Kidney (tissue), 14 donors: ENCODE data around the gene OGDH. TPM values are rescaled to one million over a fixed set of nuclear protein-coding genes. Genes with fewer than 3 reads are reported as not detected.
A peak's percentile ranks its signal among the peaks of the same experiment; 100 is the strongest.

Source experiments
- DNase-seq, 5 donors: peaks; one replicate each; pipeline ENCODE4 v3.0.0-alpha.2; 2013 to 2020
- FAIRE-seq: peaks from 2 replicates; lab custom pipeline; 2012; peaks lifted over from hg19 to GRCh38; lab: Jason Lieb, UNC
- H3K27ac ChIP-seq, 2 donors: one replicate each; pipeline ENCODE4 v1.7.0; 2013; ENCODE audit warnings: low read depth in 2 of 2, low read length in 2 of 2, inconsistent platforms in 1 of 2
- H3K27me3 ChIP-seq: one replicate; pipeline ENCODE4 v1.7.1; 2013; ENCODE audit warnings: low read length, inconsistent platforms; ENCODE audit not compliant: control insufficient read depth, insufficient read depth
- H3K36me3 ChIP-seq, 3 donors: one replicate each; pipeline versions ENCODE4 v1.7.0 to v1.7.1; 2013; ENCODE audit warnings: low read length in 3 of 3, control low read depth in 1 of 3, inconsistent platforms in 1 of 3; ENCODE audit not compliant: insufficient read depth in 3 of 3, control insufficient read depth in 2 of 3
- H3K4me1 ChIP-seq, 3 donors: one replicate each; pipeline versions ENCODE4 v1.7.0 to v1.7.1; 2013; ENCODE audit warnings: low read length in 3 of 3, inconsistent platforms in 1 of 3, low read depth in 1 of 3; ENCODE audit not compliant: control insufficient read depth in 2 of 3, insufficient read depth in 2 of 3
- H3K4me3 ChIP-seq, 3 donors: one replicate each; pipeline versions ENCODE4 v1.7.0 to v1.8.1; 2013; ENCODE audit warnings: low read length in 3 of 3, control low read depth in 1 of 3, inconsistent platforms in 1 of 3
- H3K9ac ChIP-seq, 3 donors: one replicate each; pipeline versions ENCODE4 v1.7.0 to v1.7.1; 2013; ENCODE audit warnings: low read length in 3 of 3, control low read depth in 1 of 3, inconsistent platforms in 1 of 3
- H3K9me3 ChIP-seq, 3 donors: one replicate each; pipeline versions ENCODE4 v1.7.0 to v1.7.1; 2013; ENCODE audit warnings: low read length in 3 of 3, control low read depth in 1 of 3, inconsistent platforms in 1 of 3; ENCODE audit not compliant: control insufficient read depth in 2 of 3, insufficient read depth in 1 of 3
- intact Hi-C: fragments of 100-400 bp; cut with DNase I; formaldehyde crosslinking; loops from one replicate; pipeline ENCODE4 v1.11.1; 2022
- polyA plus RNA-seq: library from polyadenylated mRNA; stranded (reverse); fragments of 350-450 nt; fragmentation: Illumina TruSeq; extraction: RNeasy Lipid Tissue Mini Kit (QIAGEN cat#74804); gene quantifications from one replicate; pipeline ENCODE4 v1.2.3, GENCODE V29; 2014; ENCODE audit warnings: low read depth, low replicate concordance; ENCODE audit not compliant: insufficient read depth
- total RNA-seq: library from RNA; stranded (reverse); fragmentation: NEBNext Ultra II Directional; extraction: Animal tissue kit (Norgen Biotek cat#: 25700); gene quantifications from one replicate; pipeline ENCODE4 v1.2.1, GENCODE V29; 2021
- TF ChIP-seq, protein P1 (sequence below): IDR thresholded peaks from 3 replicates; pipeline ENCODE4 v1.5.1; 2012; ENCODE audit warnings: mild to moderate bottlenecking, moderate library complexity, borderline replicate concordance; ENCODE audit not compliant: insufficient read depth; ENCODE audit errors: extremely low read depth
- donor health status: control.
- donor health status: control.
- donor health status: control.
- donor health status: control.
- donor health status: control.
- donor health status: DM: yes; HTN: yes; CAD: no.
- donor health status: Normal renal cell carcinoma (clear cell type).

OGDH gene
- total and polyA plus RNA-seq, 2 donors from 2014 or later = 108 to 132 TPM

DNA sequence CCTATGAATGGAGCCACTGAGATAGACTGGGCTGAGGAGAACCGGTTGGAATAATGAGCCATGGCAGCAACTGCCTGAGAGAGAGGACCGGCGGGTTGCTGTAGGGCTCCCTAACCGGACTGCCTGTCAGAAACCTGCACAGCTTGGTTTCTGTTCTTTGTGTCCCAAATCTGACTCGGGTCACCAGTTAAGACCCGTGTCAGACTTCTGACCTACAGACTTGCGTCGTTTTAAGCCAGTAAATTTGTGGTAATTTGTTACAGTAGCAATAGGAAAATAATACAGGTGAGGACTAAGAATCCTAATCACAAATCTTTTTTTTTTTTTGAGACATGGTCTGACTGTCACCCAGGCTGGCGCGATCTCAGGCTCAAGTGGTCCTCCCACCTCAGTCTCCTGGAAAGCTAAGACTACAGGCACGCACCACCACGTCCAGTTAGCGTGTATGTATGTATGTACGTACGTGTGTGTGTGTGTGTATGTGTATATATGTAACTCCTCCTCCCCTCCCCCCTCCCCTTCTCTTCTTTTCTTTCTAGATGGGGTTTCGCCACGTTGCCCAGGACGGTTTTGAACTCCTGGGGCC, 32.0 kb upstream of the OGDH start:
- Histone ChIP-seq H3K9me3 (no peaks in the 10 kb centered on the region), H3K9ac (peak overlapping the region; percentile 13 to 88 (median 34)), H3K27me3 (no peaks in the 10 kb centered on the region), H3K27ac (peak overlapping the region; percentile 47 to 88), H3K36me3 (peaks cover 24 to 52% (median 38%) of the 10 kb centered on the region in 3 donors), H3K4me3 (peak overlapping the region; percentile 87 to 95 (median 90)), H3K4me1 (peaks cover 3 to 24% (median 20%) of the 10 kb centered on the region in 3 donors)
- DNase-seq (no peak), FAIRE-seq (no peak)
- intact Hi-C loops = no loop called here
- TF ChIP-seq, protein P1, sequence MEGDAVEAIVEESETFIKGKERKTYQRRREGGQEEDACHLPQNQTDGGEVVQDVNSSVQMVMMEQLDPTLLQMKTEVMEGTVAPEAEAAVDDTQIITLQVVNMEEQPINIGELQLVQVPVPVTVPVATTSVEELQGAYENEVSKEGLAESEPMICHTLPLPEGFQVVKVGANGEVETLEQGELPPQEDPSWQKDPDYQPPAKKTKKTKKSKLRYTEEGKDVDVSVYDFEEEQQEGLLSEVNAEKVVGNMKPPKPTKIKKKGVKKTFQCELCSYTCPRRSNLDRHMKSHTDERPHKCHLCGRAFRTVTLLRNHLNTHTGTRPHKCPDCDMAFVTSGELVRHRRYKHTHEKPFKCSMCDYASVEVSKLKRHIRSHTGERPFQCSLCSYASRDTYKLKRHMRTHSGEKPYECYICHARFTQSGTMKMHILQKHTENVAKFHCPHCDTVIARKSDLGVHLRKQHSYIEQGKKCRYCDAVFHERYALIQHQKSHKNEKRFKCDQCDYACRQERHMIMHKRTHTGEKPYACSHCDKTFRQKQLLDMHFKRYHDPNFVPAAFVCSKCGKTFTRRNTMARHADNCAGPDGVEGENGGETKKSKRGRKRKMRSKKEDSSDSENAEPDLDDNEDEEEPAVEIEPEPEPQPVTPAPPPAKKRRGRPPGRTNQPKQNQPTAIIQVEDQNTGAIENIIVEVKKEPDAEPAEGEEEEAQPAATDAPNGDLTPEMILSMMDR = no peak

DNA sequence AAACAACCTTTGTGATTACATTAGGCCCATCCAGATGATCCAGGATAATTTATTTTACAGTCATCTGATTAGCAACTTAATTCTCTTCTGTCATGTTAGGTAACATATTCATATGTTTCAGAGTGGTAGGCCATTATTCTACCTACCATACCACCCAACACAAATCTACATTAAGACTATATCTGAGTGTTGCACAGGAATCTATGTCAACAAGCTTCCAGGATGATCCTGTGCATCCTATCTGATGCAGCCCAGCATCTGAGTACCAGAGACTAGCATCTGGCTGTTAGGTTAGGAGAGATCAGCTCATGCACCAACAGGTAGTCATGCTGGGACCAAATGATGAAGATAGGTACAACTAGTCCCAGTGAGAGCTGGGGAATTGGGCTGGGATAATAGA, 31.4 kb upstream of the OGDH start:
- FAIRE-seq (no peak), DNase-seq (no peak)
- Histone ChIP-seq H3K9me3 (no peaks in the 10 kb centered on the region), H3K36me3 (peaks cover 21 to 52% (median 36%) of the 10 kb centered on the region in 3 donors), H3K9ac (peak overlapping the region in 1 of 3 donors; percentile 88), H3K27ac (peak overlapping the region in 1 of 2 donors; percentile 8), H3K4me3 (peak overlapping the region in 1 of 3 donors; percentile 95), H3K4me1 (peaks cover 3 to 27% (median 25%) of the 10 kb centered on the region in 3 donors), H3K27me3 (no peaks in the 10 kb centered on the region)
- intact Hi-C loops = no loop called here
- TF ChIP-seq, protein P1 = no peak

DNA sequence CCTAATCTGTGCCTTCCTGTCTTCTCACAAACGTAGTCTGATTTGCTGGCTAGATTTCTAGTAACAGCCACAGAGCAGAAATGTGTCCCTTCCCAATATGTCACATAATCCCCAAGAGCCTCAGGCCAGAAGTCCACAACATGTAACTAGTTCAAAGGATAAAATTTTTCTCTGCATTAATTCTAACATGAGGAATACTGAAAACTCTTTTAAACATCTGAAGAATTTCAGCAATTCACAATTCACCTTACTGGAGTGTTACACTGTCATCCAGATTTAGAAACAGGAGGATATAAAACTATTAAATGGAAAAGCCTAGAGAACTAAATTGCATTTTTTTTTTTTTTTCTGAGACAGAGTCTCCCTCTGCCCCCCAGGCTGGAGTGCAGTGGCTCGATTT, 30.2 kb upstream of the OGDH start:
- TF ChIP-seq, protein P1 = no peak
- peaks cover 17 to 43% (median 27%) of the 10 kb centered on the region in 3 donors for H3K36me3 ChIP-seq
- DNase-seq (no peak), FAIRE-seq (no peak)
- no peaks in the 10 kb centered on the region for H3K9me3 ChIP-seq
- intact Hi-C loops = no loop called here
- H3K27me3 ChIP-seq = no peaks in the 10 kb centered on the region
- no peak overlapping the region for H3K9ac ChIP-seq
- H3K4me3 ChIP-seq = no peak overlapping the region
- H3K27ac ChIP-seq = no peak overlapping the region
- H3K4me1 ChIP-seq = peaks cover 8 to 28% (median 27%) of the 10 kb centered on the region in 3 donors
